Psoas muscle (tissue), 8 donors: ENCODE measurements around the gene PRR29. TPM values are rescaled to one million over a fixed set of nuclear protein-coding genes. Genes with fewer than 3 reads are reported as not detected.

Source experiments
- ATAC-seq, 4 donors: fragments of 200-7000 bp; cut with Tn5 transposase; one replicate each; pipeline ENCODE4 v1.9.1; 2020; ENCODE audit warnings: moderate library complexity in 3 of 4, mild to moderate bottlenecking in 2 of 4
- DNase-seq, 2 donors: peaks; one replicate each; pipeline ENCODE4 v3.0.0-alpha.2; 2020
- H3K27ac ChIP-seq: fragments of 200-600 bp; one replicate; pipeline ENCODE4 v1.8.0; 2022
- H3K27me3 ChIP-seq, 3 donors: fragments of 200-600 bp in 1 of 3; one replicate each; pipeline versions ENCODE4 v1.6.1 to v1.8.0; 2013 to 2022; ENCODE audit warnings: low read length in 2 of 3, mild to moderate bottlenecking in 2 of 3, moderate library complexity in 1 of 3; ENCODE audit not compliant: insufficient read depth in 3 of 3
- H3K36me3 ChIP-seq, 2 donors: fragments of 200-600 bp in 1 of 2; one replicate each; pipeline versions ENCODE4 v1.6.1 to v1.8.0; 2013 to 2022; ENCODE audit warnings: low read depth in 1 of 2, mild to moderate bottlenecking in 1 of 2, moderate library complexity in 1 of 2; ENCODE audit not compliant: insufficient read depth in 1 of 2
- H3K4me1 ChIP-seq: fragments of 200-600 bp; one replicate; pipeline ENCODE4 v1.8.0; 2022
- H3K4me3 ChIP-seq: fragments of 200-600 bp; one replicate; pipeline ENCODE4 v1.8.0; 2022; ENCODE audit warnings: mild to moderate bottlenecking
- H3K9me3 ChIP-seq: fragments of 200-600 bp; one replicate; pipeline ENCODE4 v1.8.0; 2022
- WGBS, 3 donors: extraction: QIAGEN DNeasy Blood & Tissue Kit; methylation state at CpG; one replicate each; pipeline versions ENCODE4 v1.1.6 to v1.1.7; 2013; 5-methylcytosine and 5-hydroxymethylcytosine counted together
- intact Hi-C, 2 donors: fragments of 100-400 bp; cut with DNase I; formaldehyde crosslinking; loops; one replicate each; pipeline versions ENCODE4 v1.11.0 to v1.14.2; 2022
- polyA plus RNA-seq, 3 donors: library from polyadenylated mRNA; stranded (reverse); fragments of 200-250 nt; gene quantifications; one replicate each; pipeline ENCODE4 v1.2.3, GENCODE V29; 2013
- total RNA-seq, 4 donors: library from RNA; stranded (reverse); fragmentation: NEBNext Ultra II Directional in 2 of 4; extraction: Animal tissue kit (Norgen Biotek cat#: 25700) in 2 of 4; gene quantifications; one replicate each; pipeline versions ENCODE4 v1.2.1 to v1.2.4, GENCODE V29; 2021 to 2023
- TF ChIP-seq, protein P1 (sequence below): fragments of 200-600 bp; IDR thresholded peaks from one replicate; pipeline ENCODE4 v1.8.0; 2022; ENCODE audit warnings: antibody characterized with exemption
- donor health status: healthy with polysubstance abuse.
- donor health status: DM: no; HTN: no; CAD: no; lungs with moderate emphysema.
- donor health status: Bipolar disorder and iron deficiency.
- donor health status: healthy.
- donor health status: DM: yes; HTN: yes; CAD: no.
- donor health status: DM: no; HTN: no; CAD: no.
- donor health status: DM: no; HTN: no; CAD: no.
- donor health status: DM: yes; HTN: yes; CAD: no.

Gene PRR29
- total and polyA plus RNA-seq, 7 donors, result 0.09 to 0.47 (median 0.16) TPM; not detected in 1

DNA sequence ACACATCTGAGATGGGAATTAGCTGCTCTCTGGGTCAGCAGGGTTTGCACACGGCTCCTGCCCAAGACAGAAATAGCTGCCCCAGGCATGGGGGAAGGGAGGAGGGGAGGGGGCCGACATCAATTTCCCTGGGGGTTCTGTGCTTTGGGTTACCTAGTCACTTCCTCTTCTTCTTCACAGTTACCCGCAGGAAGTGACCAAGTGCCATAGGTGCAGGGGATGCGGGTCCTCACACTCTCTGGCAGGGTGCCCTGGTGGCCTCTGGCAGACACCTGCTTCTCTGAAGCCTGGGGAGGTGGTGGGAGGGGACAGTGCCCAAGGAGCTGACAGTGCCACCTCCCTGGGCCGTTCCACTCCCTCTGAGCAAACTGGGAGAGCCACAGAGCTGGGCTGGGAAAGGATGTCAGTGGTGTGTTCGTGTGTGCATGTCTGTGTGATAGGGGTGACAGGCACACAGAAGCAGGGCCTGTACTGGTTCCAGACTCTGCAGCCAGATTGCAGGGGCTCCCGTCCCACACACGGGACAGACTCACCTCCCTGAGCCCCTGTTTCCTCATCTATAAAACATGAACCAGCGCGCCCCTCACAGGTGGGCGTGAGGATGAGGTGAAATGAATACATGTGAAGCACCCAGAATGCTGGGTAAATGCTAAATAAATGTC is 43.6 kb upstream of the PRR29 start:
- Histone ChIP-seq H3K9me3 (no peaks in the 10 kb centered on the region), H3K27me3 (no peaks in the 10 kb centered on the region), H3K4me3 (peak overlapping the region; percentile 8), H3K36me3 (peaks cover 0 to 80% of the 10 kb centered on the region in 2 donors), H3K4me1 (peaks cover 71% of the 10 kb centered on the region), H3K27ac (peak overlapping the region; percentile 82)
- DNase-seq, result peak; percentile 58 to 83
- intact Hi-C loops, result loop anchor here (2.0 to 5.0 kb wide), 2 partner anchors 32 to 33 kb away; no protein-coding TSS in a partner anchor
- 25 to 37% (median 31%) methylated on average over 10 to 11 of the region's 11 CpGs for WGBS, 3 donors
- TF ChIP-seq, protein P1, sequence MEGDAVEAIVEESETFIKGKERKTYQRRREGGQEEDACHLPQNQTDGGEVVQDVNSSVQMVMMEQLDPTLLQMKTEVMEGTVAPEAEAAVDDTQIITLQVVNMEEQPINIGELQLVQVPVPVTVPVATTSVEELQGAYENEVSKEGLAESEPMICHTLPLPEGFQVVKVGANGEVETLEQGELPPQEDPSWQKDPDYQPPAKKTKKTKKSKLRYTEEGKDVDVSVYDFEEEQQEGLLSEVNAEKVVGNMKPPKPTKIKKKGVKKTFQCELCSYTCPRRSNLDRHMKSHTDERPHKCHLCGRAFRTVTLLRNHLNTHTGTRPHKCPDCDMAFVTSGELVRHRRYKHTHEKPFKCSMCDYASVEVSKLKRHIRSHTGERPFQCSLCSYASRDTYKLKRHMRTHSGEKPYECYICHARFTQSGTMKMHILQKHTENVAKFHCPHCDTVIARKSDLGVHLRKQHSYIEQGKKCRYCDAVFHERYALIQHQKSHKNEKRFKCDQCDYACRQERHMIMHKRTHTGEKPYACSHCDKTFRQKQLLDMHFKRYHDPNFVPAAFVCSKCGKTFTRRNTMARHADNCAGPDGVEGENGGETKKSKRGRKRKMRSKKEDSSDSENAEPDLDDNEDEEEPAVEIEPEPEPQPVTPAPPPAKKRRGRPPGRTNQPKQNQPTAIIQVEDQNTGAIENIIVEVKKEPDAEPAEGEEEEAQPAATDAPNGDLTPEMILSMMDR, result no peak
- peak; percentile 70 to 79 (median 75) for ATAC-seq

DNA sequence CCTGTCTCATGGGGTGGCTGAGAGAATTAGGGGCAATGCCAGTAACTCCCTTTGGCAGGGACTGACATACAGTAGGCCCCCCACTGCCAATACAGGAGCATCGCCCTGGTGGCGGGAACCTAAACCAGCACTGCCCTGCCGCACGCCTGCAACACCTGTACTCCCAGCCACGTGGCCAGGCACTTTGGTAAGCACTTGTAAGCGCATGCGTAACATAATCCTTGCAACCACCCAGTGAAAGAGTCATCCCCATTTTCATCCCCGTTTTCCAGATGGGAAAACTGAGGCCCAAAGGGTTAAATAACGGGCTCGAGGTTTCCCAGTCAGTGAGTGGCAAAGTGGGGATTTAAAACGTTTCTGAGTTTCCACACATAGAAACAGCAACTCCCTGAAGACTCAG is 42.9 kb upstream of the PRR29 start:
- intact Hi-C loops, result loop anchor here in 1 of 2 donors (2.0 kb wide), 1 partner anchor 32 kb away; no protein-coding TSS in a partner anchor
- WGBS, 3 donors, result 38 to 71% (median 46%) methylated on average over 11 of the region's 11 CpGs
- peaks cover 71% of the 10 kb centered on the region for H3K4me1 ChIP-seq

DNA sequence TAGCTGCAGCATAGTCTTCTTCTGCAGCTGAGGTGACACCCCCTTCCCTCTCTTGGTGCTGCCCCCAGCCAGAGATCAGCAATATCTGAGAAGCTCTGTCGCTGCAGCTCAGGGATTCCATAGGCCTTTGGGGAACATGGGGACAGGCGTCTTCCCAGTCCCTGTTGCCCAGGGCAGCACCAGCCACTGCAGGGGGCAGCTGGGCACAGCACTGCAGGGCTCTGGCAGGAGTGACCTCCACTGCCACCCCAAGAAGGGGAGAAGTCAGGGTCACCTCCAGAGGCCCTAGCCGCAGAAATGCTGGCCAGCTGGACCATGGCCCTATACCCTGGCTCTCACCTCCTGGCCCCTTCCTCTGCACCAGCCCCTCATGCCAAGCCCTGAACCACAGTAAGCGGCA is 42.4 kb upstream of the PRR29 start:
- ATAC-seq, result no peak
- DNase-seq, result no peak
- H3K9me3 ChIP-seq, result no peaks in the 10 kb centered on the region
- peaks cover 71% of the 10 kb centered on the region for H3K4me1 ChIP-seq
- peak overlapping the region; percentile 82 for H3K27ac ChIP-seq
- intact Hi-C loops, result loop anchor here in 1 of 2 donors (2.0 kb wide), 1 partner anchor 31 kb away; no protein-coding TSS in a partner anchor
- H3K36me3 ChIP-seq, result peaks cover 0 to 78% of the 10 kb centered on the region in 2 donors
- WGBS, 3 donors, result 40 to 60% (median 52%) methylated on average over 4 of the region's 4 CpGs
- H3K4me3 ChIP-seq, result no peak overlapping the region
- no peaks in the 10 kb centered on the region for H3K27me3 ChIP-seq
- TF ChIP-seq, protein P1, result no peak

More for the DNA sequence above, 42.9 kb upstream of the PRR29 start:
- TF ChIP-seq, protein P1, result no peak
- Histone ChIP-seq H3K27me3 (no peaks in the 10 kb centered on the region), H3K4me3 (no peak overlapping the region), H3K36me3 (peaks cover 0 to 81% of the 10 kb centered on the region in 2 donors), H3K9me3 (no peaks in the 10 kb centered on the region), H3K27ac (peak overlapping the region; percentile 82)
- DNase-seq, result no peak
- ATAC-seq, result no peak

DNA sequence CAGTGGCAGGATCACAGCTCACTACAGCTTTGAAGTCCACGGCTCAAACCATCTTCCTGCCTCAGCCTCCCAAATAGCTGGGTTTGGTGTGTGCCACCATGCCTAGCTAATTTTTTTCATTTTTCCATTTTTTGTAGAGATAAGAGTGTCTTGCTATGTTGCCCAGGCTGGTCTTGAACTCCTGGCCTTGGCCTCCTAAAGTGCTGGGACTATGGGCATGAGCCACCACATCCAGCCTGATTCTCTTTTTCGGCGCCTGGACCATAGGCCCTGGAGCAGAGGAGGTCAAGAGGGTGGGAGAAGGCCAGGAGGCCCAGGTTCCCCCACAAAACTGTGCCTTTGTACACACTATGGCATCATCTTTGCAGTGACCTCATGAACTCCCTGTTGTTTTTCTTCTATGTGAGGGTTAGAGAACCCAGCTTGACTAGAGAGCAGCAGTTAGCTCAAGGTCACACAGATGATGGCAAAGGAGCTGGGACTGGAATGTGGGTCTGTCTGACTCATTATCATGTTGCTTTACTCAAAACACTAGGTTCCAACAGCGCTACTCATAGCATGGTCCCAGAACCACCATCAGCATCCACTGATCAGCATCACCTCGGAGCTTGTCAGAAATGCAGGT is 41.7 kb upstream of the PRR29 start:
- Histone ChIP-seq H3K4me1 (peaks cover 65% of the 10 kb centered on the region), H3K27ac (peak overlapping the region; percentile 82), H3K27me3 (no peaks in the 10 kb centered on the region), H3K4me3 (no peak overlapping the region), H3K9me3 (no peaks in the 10 kb centered on the region), H3K36me3 (peaks cover 0 to 72% of the 10 kb centered on the region in 2 donors)
- intact Hi-C loops, result no loop called here
- TF ChIP-seq, protein P1, result no peak
- no peak for DNase-seq
- WGBS, 3 donors, result 87 to 94% (median 93%) methylated on average over 5 of the region's 5 CpGs
- peak in 1 of 4 donors; percentile 9 for ATAC-seq
